ENCODE data around the gene PEAR1.

DNA sequence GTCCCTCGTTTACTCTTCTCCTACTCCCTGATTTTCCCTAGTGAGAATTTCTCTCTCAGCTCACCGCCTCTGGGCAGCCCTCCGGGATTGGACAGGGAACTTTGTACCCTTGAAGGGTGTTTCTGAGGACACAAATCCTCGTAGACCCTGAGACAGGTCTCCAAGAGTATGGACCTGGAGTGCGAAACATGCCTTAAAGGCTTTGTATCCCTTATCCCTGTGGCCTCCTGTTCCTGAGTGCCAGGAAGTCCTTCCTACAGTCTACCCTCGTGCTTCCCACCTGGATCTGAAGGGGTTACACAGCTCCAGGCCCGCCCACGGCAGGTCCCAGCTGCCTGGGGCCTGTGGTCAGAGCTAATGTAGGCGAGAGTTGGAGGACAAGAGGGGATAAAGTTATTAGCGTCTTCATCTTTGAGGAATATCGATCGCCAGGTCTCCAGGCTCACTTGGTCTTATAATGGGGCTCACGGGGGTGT lies 7.6 kb upstream of the PEAR1 start:
- TF ChIP-seq, protein P1, sequence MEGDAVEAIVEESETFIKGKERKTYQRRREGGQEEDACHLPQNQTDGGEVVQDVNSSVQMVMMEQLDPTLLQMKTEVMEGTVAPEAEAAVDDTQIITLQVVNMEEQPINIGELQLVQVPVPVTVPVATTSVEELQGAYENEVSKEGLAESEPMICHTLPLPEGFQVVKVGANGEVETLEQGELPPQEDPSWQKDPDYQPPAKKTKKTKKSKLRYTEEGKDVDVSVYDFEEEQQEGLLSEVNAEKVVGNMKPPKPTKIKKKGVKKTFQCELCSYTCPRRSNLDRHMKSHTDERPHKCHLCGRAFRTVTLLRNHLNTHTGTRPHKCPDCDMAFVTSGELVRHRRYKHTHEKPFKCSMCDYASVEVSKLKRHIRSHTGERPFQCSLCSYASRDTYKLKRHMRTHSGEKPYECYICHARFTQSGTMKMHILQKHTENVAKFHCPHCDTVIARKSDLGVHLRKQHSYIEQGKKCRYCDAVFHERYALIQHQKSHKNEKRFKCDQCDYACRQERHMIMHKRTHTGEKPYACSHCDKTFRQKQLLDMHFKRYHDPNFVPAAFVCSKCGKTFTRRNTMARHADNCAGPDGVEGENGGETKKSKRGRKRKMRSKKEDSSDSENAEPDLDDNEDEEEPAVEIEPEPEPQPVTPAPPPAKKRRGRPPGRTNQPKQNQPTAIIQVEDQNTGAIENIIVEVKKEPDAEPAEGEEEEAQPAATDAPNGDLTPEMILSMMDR (conservative IDR thresholded peaks at IDR 0.05 in 1 of 2, IDR thresholded peaks at IDR 0.05 in 1 of 2; ENCODE audit: low read depth in 1 of 2, low read length in 2 of 2): no peak
- TF ChIP-seq EZH2 (IDR thresholded peaks at IDR 0.05; ENCODE audit: low read length, missing control alignments): no peak

Data from fibroblast of lung (primary cell).